Thyroid gland (tissue), 4 donors: ENCODE results near the gene AIF1L.

Experiments used
- CTCF ChIP-seq, 6 experiments: fragments of 200-600 bp in 3 of 6; fragments of 450-650 bp in 3 of 6; sonication (generic) in 3 of 6; IDR thresholded peaks; one replicate each; pipeline ENCODE4 v1.5.1; 2016 to 2019; ENCODE audit warnings: antibody characterized with exemption in 6 of 6, mild to moderate bottlenecking in 2 of 6, inconsistent platforms in 1 of 6, moderate library complexity in 1 of 6
- POLR2A ChIP-seq, 2 donors: fragments of 450-650 bp; IDR thresholded peaks; one replicate each; pipeline ENCODE4 v1.6.1; 2017; ENCODE audit warnings: antibody characterized with exemption in 2 of 2, mild to moderate bottlenecking in 2 of 2, moderate library complexity in 1 of 2

DNA sequence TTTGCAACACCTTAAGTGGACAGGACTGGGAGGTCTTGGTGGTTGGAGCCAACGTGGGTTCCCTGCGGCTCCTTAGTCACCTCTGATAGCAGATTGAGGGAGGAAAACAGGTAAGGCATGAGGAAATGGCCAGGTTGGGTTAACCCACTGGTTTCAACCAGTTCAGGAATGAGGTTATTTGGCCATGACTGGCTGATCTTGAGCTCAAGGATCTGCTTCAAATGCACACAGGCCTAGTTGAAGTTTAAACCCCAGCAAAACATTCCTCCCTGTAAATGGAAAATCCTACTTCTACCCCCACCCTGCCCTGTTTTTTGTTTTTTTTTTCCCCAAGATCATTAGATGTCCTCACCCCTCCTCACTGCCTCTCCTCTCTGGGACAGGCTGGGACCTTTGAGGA lies 25.8 kb downstream of the AIF1L start:
- no peak for TF ChIP-seq CTCF (IDR thresholded peaks at IDR 0.05)
- no peak for TF ChIP-seq POLR2A (IDR thresholded peaks at IDR 0.05)
